Mesendoderm (in vitro differentiated cells): ENCODE results near the gene ARMC12.
"Not testable (repeated sequence)": the region's sequence is repeated elsewhere in the genome, so short reads cannot be mapped to it uniquely, and the experiment has no call there.

Experiments used
- DNase-seq: peaks from one replicate; pipeline ENCODE4 v3.0.0; 2013
- H2AK5ac ChIP-seq: 2 replicates; pipeline ENCODE4 v1.6.1; 2013; ENCODE audit warnings: low read length, inconsistent platforms
- H2BK120ac ChIP-seq: 2 replicates; pipeline ENCODE4 v1.6.1; 2013; ENCODE audit warnings: low read depth, mild to moderate bottlenecking, low read length, moderate library complexity, mixed read lengths
- H2BK15ac ChIP-seq: replicated peaks from 2 replicates; pipeline ENCODE4 v1.6.1; 2013; ENCODE audit warnings: low read depth, mild to moderate bottlenecking, moderate library complexity
- H2BK5ac ChIP-seq: 2 replicates; pipeline ENCODE4 v1.6.1; 2013; ENCODE audit warnings: low read length, inconsistent platforms
- H3K18ac ChIP-seq: 2 replicates; pipeline ENCODE4 v1.6.1; 2013; ENCODE audit warnings: mild to moderate bottlenecking, low read length, mixed read lengths
- H3K23ac ChIP-seq: one replicate; pipeline ENCODE4 v1.6.1; 2013; ENCODE audit warnings: low read length
- H3K27ac ChIP-seq: 2 replicates; pipeline ENCODE4 v1.5.1; 2013; ENCODE audit warnings: low read depth, mild to moderate bottlenecking, inconsistent platforms, low read length, moderate library complexity
- H3K27me3 ChIP-seq: 2 replicates; pipeline ENCODE4 v1.6.1; 2013; ENCODE audit warnings: low read length, control low read depth, mild to moderate bottlenecking, inconsistent platforms; ENCODE audit not compliant: insufficient read depth, poor library complexity
- H3K36me3 ChIP-seq: 2 replicates; pipeline ENCODE4 v1.6.1; 2013; ENCODE audit warnings: low read length, inconsistent platforms; ENCODE audit not compliant: control insufficient read depth, insufficient read depth
- H3K4ac ChIP-seq: one replicate; pipeline ENCODE4 v1.6.1; 2013; ENCODE audit warnings: low read depth, mild to moderate bottlenecking, low read length, moderate library complexity
- H3K4me1 ChIP-seq: 2 replicates; pipeline ENCODE4 v1.6.1; 2013; ENCODE audit warnings: low read depth, low read length, inconsistent platforms; ENCODE audit not compliant: control insufficient read depth
- H3K4me2 ChIP-seq: 2 replicates; pipeline ENCODE4 v1.6.1; 2013; ENCODE audit warnings: low read length
- H3K4me3 ChIP-seq: 2 replicates; pipeline ENCODE4 v1.5.1; 2013; ENCODE audit warnings: mild to moderate bottlenecking, low read length
- H3K56ac ChIP-seq: one replicate; pipeline ENCODE4 v1.6.1; 2013; ENCODE audit warnings: low read length
- H3K79me1 ChIP-seq: 2 replicates; pipeline ENCODE4 v1.6.1; 2013; ENCODE audit warnings: low read length, inconsistent platforms
- H3K79me2 ChIP-seq: 2 replicates; pipeline ENCODE4 v1.6.1; 2013; ENCODE audit warnings: mild to moderate bottlenecking, low read length; ENCODE audit not compliant: control insufficient read depth, insufficient read depth
- H3K9ac ChIP-seq: 2 replicates; pipeline ENCODE4 v1.6.1; 2013; ENCODE audit warnings: low read length, inconsistent platforms
- H4K5ac ChIP-seq: one replicate; pipeline ENCODE4 v1.6.1; 2013; ENCODE audit warnings: low read length
- H4K8ac ChIP-seq: one replicate; pipeline ENCODE4 v1.6.1; 2013; ENCODE audit warnings: low read depth, mild to moderate bottlenecking, control low read depth, low read length, moderate library complexity
- WGBS: extraction: QIAGEN DNeasy Blood & Tissue Kit; methylation state at CpG from one replicate; pipeline ENCODE4 v1.1.7; 2013; ENCODE audit warnings: low lambda C conversion rate, missing lambda C conversion rate; ENCODE audit not compliant: insufficient coverage; ENCODE audit errors: extremely low coverage; 5-methylcytosine and 5-hydroxymethylcytosine counted together

ARMC12 gene

GRCh38 chr6:35734319-35734718 lies 2.5 kb upstream of the ARMC12 start:
- not testable (repeated sequence) for H3K4me3 ChIP-seq

GRCh38 chr6:35735452-35735851 lies 1.4 kb upstream of the ARMC12 start:
- Histone ChIP-seq H3K9ac (no peak overlapping the region), H3K4ac (no peak overlapping the region), H3K79me2 (no peaks in the 10 kb centered on the region), H3K18ac (no peak overlapping the region), H2AK5ac (no peak overlapping the region), H3K27me3 (no peaks in the 10 kb centered on the region), H3K4me1 (peaks cover 8% of the 10 kb centered on the region), H3K4me2 (no peak overlapping the region), H2BK15ac (no peak overlapping the region), H3K27ac (no peak overlapping the region), H3K4me3 (no peak overlapping the region), H4K8ac (no peak overlapping the region), H4K5ac (no peak overlapping the region), H3K79me1 (no peaks in the 10 kb centered on the region), H2BK120ac (no peak overlapping the region), H2BK5ac (no peak overlapping the region), H3K36me3 (no peaks in the 10 kb centered on the region), H3K56ac (no peak overlapping the region), H3K23ac (no peak overlapping the region)
- DNase-seq, result no peak
- no CpG with 5 or more reads among the region's 3 CpGs for WGBS

More at GRCh38 chr6:35734319-35734718, 2.5 kb upstream of the ARMC12 start:
- H3K23ac ChIP-seq, H3K18ac ChIP-seq, H4K8ac ChIP-seq, DNase-seq, H3K79me2 ChIP-seq, H2BK120ac ChIP-seq, H3K56ac ChIP-seq, H3K9ac ChIP-seq, H3K79me1 ChIP-seq, H3K4ac ChIP-seq, H3K4me2 ChIP-seq, H3K4me1 ChIP-seq, H2AK5ac ChIP-seq, H2BK15ac ChIP-seq, H2BK5ac ChIP-seq, H3K27ac ChIP-seq, H3K36me3 ChIP-seq, H3K27me3 ChIP-seq, H4K5ac ChIP-seq: not testable (repeated sequence)
- no CpG with 5 or more reads among the region's 12 CpGs for WGBS

- no CpG with 5 or more reads among the region's 8 CpGs for WGBS
- peak; percentile 71 for DNase-seq
These were observed 458 bp upstream of the ARMC12 start for GRCh38 chr6:35736253-35736894.

GRCh38 chr6:35737413-35738211 lies 780 bp downstream of the ARMC12 start:
- Histone ChIP-seq H3K79me1 (no peaks in the 10 kb centered on the region), H3K4me1 (peaks cover 5% of the 10 kb centered on the region), H3K27me3 (no peaks in the 10 kb centered on the region), H3K79me2 (no peaks in the 10 kb centered on the region), H4K5ac (no peak overlapping the region), H4K8ac (no peak overlapping the region), H2BK120ac (no peak overlapping the region), H3K4ac (no peak overlapping the region), H3K36me3 (no peaks in the 10 kb centered on the region), H3K56ac (no peak overlapping the region), H2BK5ac (no peak overlapping the region), H3K18ac (no peak overlapping the region), H3K23ac (no peak overlapping the region), H3K27ac (no peak overlapping the region), H3K4me3 (no peak overlapping the region), H3K4me2 (no peak overlapping the region), H3K9ac (no peak overlapping the region), H2BK15ac (no peak overlapping the region), H2AK5ac (no peak overlapping the region)
- peak; percentile 37 for DNase-seq
- no CpG with 5 or more reads among the region's 16 CpGs for WGBS

More at GRCh38 chr6:35736253-35736894, 458 bp upstream of the ARMC12 start:
- Histone ChIP-seq H3K18ac (no peak overlapping the region), H3K4me3 (no peak overlapping the region), H2AK5ac (no peak overlapping the region), H3K27me3 (no peaks in the 10 kb centered on the region), H2BK15ac (no peak overlapping the region), H3K27ac (no peak overlapping the region), H4K8ac (no peak overlapping the region), H3K23ac (no peak overlapping the region), H3K4ac (no peak overlapping the region), H2BK5ac (no peak overlapping the region), H3K36me3 (no peaks in the 10 kb centered on the region), H2BK120ac (no peak overlapping the region), H3K79me1 (no peaks in the 10 kb centered on the region), H3K56ac (no peak overlapping the region), H3K4me1 (peaks cover 8% of the 10 kb centered on the region), H3K79me2 (no peaks in the 10 kb centered on the region), H3K4me2 (no peak overlapping the region), H3K9ac (no peak overlapping the region), H4K5ac (no peak overlapping the region)

- no peak overlapping the region for H3K4me3 ChIP-seq
These were observed 3.1 kb downstream of the ARMC12 start for GRCh38 chr6:35739645-35740524.

More at GRCh38 chr6:35739645-35740524, 3.1 kb downstream of the ARMC12 start:
- peak; percentile 78 for DNase-seq
- peak overlapping the region; percentile 32 for H3K9ac ChIP-seq
- H3K23ac ChIP-seq, result no peak overlapping the region
- H2BK5ac ChIP-seq, result peak overlapping the region; percentile 8
- H3K4ac ChIP-seq, result peak overlapping the region; percentile 50
- H2AK5ac ChIP-seq, result no peak overlapping the region
- H3K27ac ChIP-seq, result peak overlapping the region; percentile 81
- peak overlapping the region; percentile 77 for H3K56ac ChIP-seq
- H4K5ac ChIP-seq, result no peak overlapping the region
- WGBS, result no CpG with 5 or more reads among the region's 5 CpGs
- no peak overlapping the region for H2BK15ac ChIP-seq
- no peaks in the 10 kb centered on the region for H3K36me3 ChIP-seq
- no peaks in the 10 kb centered on the region for H3K27me3 ChIP-seq
- H4K8ac ChIP-seq, result peak overlapping the region; percentile 5
- H2BK120ac ChIP-seq, result peak overlapping the region; percentile 57
- H3K79me2 ChIP-seq, result no peaks in the 10 kb centered on the region
- H3K4me1 ChIP-seq, result peaks cover 6% of the 10 kb centered on the region
- H3K4me2 ChIP-seq, result no peak overlapping the region
- H3K79me1 ChIP-seq, result no peaks in the 10 kb centered on the region
- peak overlapping the region; percentile 75 for H3K18ac ChIP-seq
